MCF 10A (cell line): Measurements from ENCODE around the gene CDK10. TPM values are rescaled to one million over a fixed set of nuclear protein-coding genes. Genes with fewer than 3 reads are reported as not detected.

Experiments used
- BruUV-seq: library from RNA; stranded (reverse); fragments of 400-500 nt; replicated peaks from 2 replicates; lab custom pipeline; 2021; lab: Mats Ljungman, UMichigan
- CTCF ChIA-PET: fragments of 300-600 bp; sonication (Branson Sonifier 250); formaldehyde crosslinking; extraction: SDS; loops from one replicate; lab custom pipeline; 2021; ENCODE audit warnings: antibody characterized with exemption, inconsistent platforms; lab: Yijun Ruan, JAX
- POLR2A ChIA-PET: fragments of 300-600, 350-650 bp; sonication (Branson Sonifier 250); formaldehyde crosslinking; extraction: SDS; loops from one replicate; lab custom pipeline; 2020; ENCODE audit warnings: antibody characterized with exemption, inconsistent platforms; lab: Yijun Ruan, JAX
- DNase-seq: peaks from one replicate; pipeline ENCODE4 v3.0.0-alpha.2; 2018; ENCODE audit not compliant: unreplicated experiment
- H3K27ac Mint-ChIP-seq: one replicate; pipeline ENCODE4 v1.8.0; 2022; ENCODE audit warnings: mild to moderate bottlenecking, low read depth, mixed read lengths; ENCODE audit not compliant: unreplicated experiment
- H3K27me3 Mint-ChIP-seq: one replicate; pipeline ENCODE4 v1.8.0; 2022; ENCODE audit warnings: mixed read lengths; ENCODE audit not compliant: insufficient read depth, unreplicated experiment
- H3K36me3 Mint-ChIP-seq: one replicate; pipeline ENCODE4 v1.8.0; 2022; ENCODE audit warnings: mild to moderate bottlenecking, moderate library complexity, mixed read lengths; ENCODE audit not compliant: insufficient read depth, unreplicated experiment
- H3K4me1 Mint-ChIP-seq: one replicate; pipeline ENCODE4 v1.8.0; 2022; ENCODE audit warnings: mixed read lengths; ENCODE audit not compliant: insufficient read depth, unreplicated experiment
- H3K4me3 Mint-ChIP-seq: one replicate; pipeline ENCODE4 v1.8.0; 2022; ENCODE audit warnings: mild to moderate bottlenecking, moderate library complexity, mixed read lengths; ENCODE audit not compliant: unreplicated experiment
- H3K9me3 Mint-ChIP-seq: one replicate; pipeline ENCODE4 v1.8.0; 2022; ENCODE audit warnings: mixed read lengths; ENCODE audit not compliant: unreplicated experiment
- CTCF ChIP-seq: fragments of 200-600 bp; IDR thresholded peaks from one replicate; pipeline ENCODE4 v1.8.0; 2022; ENCODE audit warnings: antibody characterized with exemption, mild to moderate bottlenecking; ENCODE audit not compliant: unreplicated experiment
- intact Hi-C: fragments of 100-400 bp; cut with micrococcal nuclease; formaldehyde crosslinking; loops from 2 replicates; pipeline ENCODE4 v1.14.1; 2022
- total RNA-seq: library from RNA; stranded (reverse); gene quantifications from 2 replicates; pipeline ENCODE4 v1.2.3, GENCODE V29; 2022

CDK10 gene
- total RNA-seq, 1 experiment from 2014 or later = 83.4 TPM

DNA sequence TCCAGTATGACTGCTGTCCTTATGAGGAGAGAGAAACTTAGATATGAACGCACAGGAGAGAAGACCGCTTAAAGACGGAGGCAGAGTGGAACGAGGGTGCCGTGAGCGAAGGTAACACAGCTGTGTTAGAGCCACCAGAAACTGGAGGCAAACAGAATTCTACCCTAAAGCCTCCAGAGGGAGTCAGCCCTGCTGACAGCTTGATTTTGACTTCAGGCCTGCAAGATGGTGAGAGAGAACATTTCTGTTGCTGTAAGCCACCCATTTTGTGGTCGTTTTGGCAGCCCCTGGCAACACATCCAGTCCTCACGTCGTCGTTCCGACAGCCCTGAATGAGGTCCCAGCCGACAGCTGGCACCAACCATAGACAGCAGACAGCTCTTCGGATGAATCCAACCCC is 17.8 kb downstream of the CDK10 start:
- no peaks in the 10 kb centered on the region for H3K9me3 Mint-ChIP-seq
- peaks cover 6% of the 10 kb centered on the region for H3K36me3 Mint-ChIP-seq
- BruUV-seq = no TSS peak
- ChIA-PET POLR2A (interaction anchor here (2.4 to 6.1 kb wide), 2 partner anchors 15 to 19 kb away, joined by 10 to 40 read pairs; partner anchors contain the start of gene VPS9D1), CTCF (interaction anchor here (0.8 to 1.9 kb wide), 2 partner anchors 88 to 89 kb away, joined by 3 to 7 read pairs; no protein-coding TSS in a partner anchor)
- DNase-seq = no peak
- no peaks in the 10 kb centered on the region for H3K27me3 Mint-ChIP-seq
- no peak overlapping the region for H3K27ac Mint-ChIP-seq
- H3K4me3 Mint-ChIP-seq = no peak overlapping the region
- no peak for TF ChIP-seq CTCF
- no peaks in the 10 kb centered on the region for H3K4me1 Mint-ChIP-seq
- intact Hi-C loops = loop anchor here (5.0 kb wide), 1 partner anchor 218 kb away; the partner anchor contains the start of gene TUBB3

DNA sequence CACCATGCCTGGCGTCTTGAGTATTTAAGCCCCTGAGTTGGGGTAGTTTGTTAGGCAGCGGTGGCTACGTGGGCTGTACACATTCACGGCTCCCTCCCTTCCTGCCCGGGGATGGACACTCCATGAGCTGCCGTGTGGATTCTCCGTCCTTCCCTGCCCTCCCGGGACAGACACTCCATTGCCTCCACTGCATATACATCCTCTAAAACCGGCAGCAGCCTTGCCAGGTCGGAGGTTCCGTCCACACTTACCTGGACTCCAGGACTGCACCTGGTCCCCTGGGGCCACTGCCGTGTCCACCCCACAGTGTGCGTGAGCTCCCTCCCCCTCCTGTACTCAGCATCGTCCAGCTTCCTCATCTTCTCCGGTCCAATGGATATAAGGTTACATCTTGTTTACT is 18.5 kb downstream of the CDK10 start:
- no peak for DNase-seq
- CTCF ChIA-PET = interaction anchor here (0.5 to 1.4 kb wide), 5 partner anchors 27 to 156 kb away, joined by 3 to 5 read pairs (median 4); no protein-coding TSS in a partner anchor
- H3K4me3 Mint-ChIP-seq = no peak overlapping the region
- peaks cover 3% of the 10 kb centered on the region for H3K36me3 Mint-ChIP-seq
- BruUV-seq = no TSS peak
- no peak for TF ChIP-seq CTCF
- POLR2A ChIA-PET = interaction anchor here (0.9 to 6.1 kb wide), 3 partner anchors 14 to 38 kb away, joined by 3 to 40 read pairs (median 6); partner anchors contain the start of gene VPS9D1
- no peaks in the 10 kb centered on the region for H3K4me1 Mint-ChIP-seq
- no peaks in the 10 kb centered on the region for H3K9me3 Mint-ChIP-seq
- H3K27ac Mint-ChIP-seq = no peak overlapping the region
- no peaks in the 10 kb centered on the region for H3K27me3 Mint-ChIP-seq
- intact Hi-C loops = no loop called here

GRCh38 chr16:89706518-89707260 is 20.2 kb downstream of the CDK10 start:
- ChIA-PET CTCF (interaction anchor here (0.8 to 1.5 kb wide), 11 partner anchors 8 to 217 kb away, joined by 3 to 10 read pairs (median 4); partner anchors contain the start of gene TUBB3), POLR2A (interaction anchor here (0.6 to 6.1 kb wide), 4 partner anchors 8 to 19 kb away, joined by 3 to 40 read pairs (median 4); partner anchors contain the start of gene VPS9D1)
- no peak for DNase-seq
- Mint-ChIP-seq H3K27me3 (no peaks in the 10 kb centered on the region), H3K4me1 (no peaks in the 10 kb centered on the region), H3K36me3 (no peaks in the 10 kb centered on the region), H3K9me3 (no peaks in the 10 kb centered on the region), H3K4me3 (no peak overlapping the region), H3K27ac (no peak overlapping the region)
- intact Hi-C loops = no loop called here
- no TSS peak for BruUV-seq
- TF ChIP-seq CTCF = no peak

GRCh38 chr16:89707695-89708094 is 21.2 kb downstream of the CDK10 start:
- Mint-ChIP-seq H3K27ac (no peak overlapping the region), H3K4me3 (no peak overlapping the region), H3K4me1 (no peaks in the 10 kb centered on the region), H3K36me3 (no peaks in the 10 kb centered on the region), H3K27me3 (no peaks in the 10 kb centered on the region), H3K9me3 (no peaks in the 10 kb centered on the region)
- intact Hi-C loops = no loop called here
- POLR2A ChIA-PET = interaction anchor here (0.7 to 6.1 kb wide), 3 partner anchors 11 to 106 kb away, joined by 3 to 40 read pairs (median 3); partner anchors contain the start of gene VPS9D1
- no peak for DNase-seq
- no TSS peak for BruUV-seq
- CTCF ChIA-PET = interaction anchor here (0.7 to 0.9 kb wide), 2 partner anchors 9 to 216 kb away, joined by 3 read pairs; partner anchors contain the start of gene TUBB3
- no peak for TF ChIP-seq CTCF
